Lower leg skin (tissue), 4 donors: ENCODE results near the gene GATM. TPM values are rescaled to one million over a fixed set of nuclear protein-coding genes. Genes with fewer than 3 reads are reported as not detected.

Source experiments
- DNase-seq, 2 donors: peaks; one replicate each; pipeline ENCODE4 v3.0.0-alpha.2; 2019; ENCODE audit warnings: low spot score in 2 of 2
- H3K4me3 ChIP-seq: fragments of 200-600 bp; sonication (generic); 2 replicates; pipeline ENCODE4 v1.5.1; 2017; ENCODE audit warnings: mild to moderate bottlenecking, low read depth; ENCODE audit not compliant: poor library complexity, severe bottlenecking
- CTCF ChIP-seq, 3 donors: fragments of 450-650 bp; IDR thresholded peaks; one replicate each; pipeline ENCODE4 v1.5.1; 2016; ENCODE audit warnings: antibody characterized with exemption in 3 of 3, mild to moderate bottlenecking in 3 of 3, moderate library complexity in 2 of 3
- POLR2A ChIP-seq, 2 donors: fragments of 450-650 bp; IDR thresholded peaks; one replicate each; pipeline ENCODE4 v1.6.1; 2016 to 2017; ENCODE audit warnings: antibody characterized with exemption in 2 of 2, mild to moderate bottlenecking in 1 of 2, moderate library complexity in 1 of 2
- WGBS, 2 donors: methylation state at CpG; one replicate each; pipeline ENCODE4 v1.1.5; 2018; 5-methylcytosine and 5-hydroxymethylcytosine counted together
- intact Hi-C: fragments of 100-400 bp; cut with DNase I; formaldehyde crosslinking; loops from one replicate; pipeline ENCODE4 v1.15.0; 2023; ENCODE audit warnings: low total_unique reads
- total RNA-seq, 4 donors: library from RNA; depleted of rRNA; stranded (reverse); fragments of >200 nt; gene quantifications; one replicate each; pipeline ENCODE4 v1.1.0, GENCODE V29; 2016

The GATM gene
- total RNA-seq, 4 donors from 2014 or later = 120 to 178 (median 159) TPM

DNA sequence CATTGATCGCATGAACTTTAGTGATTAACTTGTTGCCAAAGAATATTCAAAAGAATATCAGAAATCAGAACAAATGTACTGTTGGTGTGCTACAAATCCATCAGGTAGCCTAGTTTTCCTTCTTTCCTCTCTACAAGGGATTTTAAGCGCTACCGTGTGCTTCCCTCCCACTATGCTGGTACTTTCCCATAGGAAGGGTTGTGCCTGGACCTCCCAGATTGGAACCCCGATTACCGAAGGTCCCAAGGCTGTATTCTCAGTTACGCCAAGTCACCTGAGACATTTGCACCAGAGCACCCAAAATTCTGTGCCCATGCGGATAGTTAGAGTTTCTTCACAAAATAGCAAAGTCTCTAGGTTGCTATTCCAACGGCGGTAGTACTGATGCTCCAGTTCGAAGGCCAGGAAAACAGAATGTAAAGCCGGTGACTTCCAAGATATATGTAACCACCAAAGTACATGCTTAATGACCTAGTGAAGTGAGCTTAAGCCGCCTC lies 23.4 kb upstream of the GATM start:
- 3 to 6% methylated on average over 12 of the region's 12 CpGs for WGBS, 2 donors
- TF ChIP-seq CTCF (IDR thresholded peaks at IDR 0.05) = no peak
- no peak for TF ChIP-seq POLR2A (IDR thresholded peaks at IDR 0.05)
- intact Hi-C loops = no loop called here
- peak overlapping the region; percentile 97 for H3K4me3 ChIP-seq
- no peak for DNase-seq

DNA sequence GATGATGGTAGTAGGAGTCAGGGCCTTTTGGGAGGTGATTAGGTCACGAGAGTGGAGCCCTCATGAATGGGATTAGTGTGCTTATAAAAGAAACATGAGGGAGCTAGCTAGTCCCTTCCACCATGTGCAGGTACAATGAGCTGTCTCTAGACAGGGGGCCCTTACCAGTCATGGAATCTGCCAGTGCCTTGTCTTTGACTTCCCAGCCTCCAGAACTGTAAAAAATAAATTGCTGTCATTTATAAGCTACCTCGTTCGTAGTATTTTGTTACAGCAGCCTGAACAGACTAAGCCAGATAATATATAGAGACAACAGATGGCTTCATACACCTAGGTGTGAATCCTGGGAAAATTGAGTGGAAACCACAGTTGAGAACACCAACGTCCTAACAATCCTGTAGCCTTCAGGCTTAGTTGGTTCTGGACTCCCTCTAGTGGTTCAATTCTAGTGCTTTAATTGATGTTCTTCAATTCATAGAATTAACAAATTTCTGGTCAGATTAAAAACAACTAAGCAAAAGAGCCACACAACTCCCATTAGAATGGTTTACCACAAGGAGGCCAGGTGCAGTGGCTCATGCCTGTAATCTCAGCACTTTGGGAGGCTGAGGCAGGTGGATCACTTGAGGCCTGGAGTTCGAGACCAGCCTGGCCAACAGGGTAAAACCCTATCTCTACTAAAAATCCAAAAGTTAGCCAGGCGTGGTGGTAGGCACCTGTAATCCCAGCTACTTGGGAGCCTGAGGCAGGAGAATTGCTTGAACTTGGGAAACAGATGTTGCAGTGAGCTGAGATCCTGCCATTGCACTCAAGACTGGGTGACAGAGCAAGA lies 21.3 kb upstream of the GATM start:
- 48 to 51% methylated on average over 6 of the region's 6 CpGs for whole genome bisulfite sequencing, 2 donors
- no peak for TF ChIP-seq POLR2A (IDR thresholded peaks at IDR 0.05)
- TF ChIP-seq CTCF (IDR thresholded peaks at IDR 0.05) = no peak
- no peak for DNase-seq
- intact Hi-C loops = no loop called here
- H3K4me3 ChIP-seq = no peak overlapping the region

DNA sequence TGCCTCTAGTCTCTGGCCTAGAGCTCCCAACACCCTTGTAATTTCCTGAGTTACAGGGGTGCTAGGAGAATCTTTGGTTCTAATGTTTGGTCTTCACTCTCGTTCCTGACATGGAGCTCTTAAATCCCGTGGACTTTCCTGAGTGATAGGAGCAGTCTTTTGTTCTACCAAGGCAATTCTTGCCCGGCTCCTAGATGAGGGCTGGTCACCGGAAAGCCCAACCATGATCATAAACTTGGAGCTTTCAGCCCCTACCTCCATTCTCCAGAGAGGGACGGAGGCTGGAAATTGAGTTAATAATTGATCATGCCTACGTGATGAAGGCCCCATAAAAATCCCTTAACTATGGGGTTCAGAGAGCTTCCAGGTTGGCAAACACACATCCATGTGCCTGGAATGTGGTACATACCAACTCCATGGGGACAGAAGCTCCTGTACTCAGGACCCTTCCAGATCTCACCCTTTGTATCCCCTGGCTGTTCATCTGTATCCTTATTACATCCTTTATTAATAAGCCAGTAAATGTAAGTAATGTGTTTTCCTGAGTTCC lies 18.8 kb upstream of the GATM start:
- 84 to 86% methylated on average over 6 of the region's 6 CpGs for WGBS, 2 donors
- no peak for TF ChIP-seq POLR2A (IDR thresholded peaks at IDR 0.05)
- TF ChIP-seq CTCF (IDR thresholded peaks at IDR 0.05) = no peak
- intact Hi-C loops = no loop called here
- H3K4me3 ChIP-seq = no peak overlapping the region
- no peak for DNase-seq

GRCh38 chr15:45395943-45396342 lies 17.6 kb upstream of the GATM start:
- intact Hi-C loops = no loop called here
- TF ChIP-seq CTCF (IDR thresholded peaks at IDR 0.05) (no peak), POLR2A (IDR thresholded peaks at IDR 0.05) (no peak)
- DNase-seq = no peak
- H3K4me3 ChIP-seq = no peak overlapping the region
- 56 to 57% methylated on average over 4 of the region's 4 CpGs for WGBS, 2 donors

- no peak overlapping the region for H3K4me3 ChIP-seq
- 64 to 73% methylated on average over 2 of the region's 2 CpGs for WGBS, 2 donors
- intact Hi-C loops = no loop called here
- no peak for DNase-seq
- TF ChIP-seq POLR2A (IDR thresholded peaks at IDR 0.05) (no peak), CTCF (IDR thresholded peaks at IDR 0.05) (no peak)
These were observed 16.3 kb upstream of the GATM start for GRCh38 chr15:45394681-45395080.
